ENCODE data around the gene TMEM30B. TPM values are rescaled to one million over a fixed set of nuclear protein-coding genes. Genes with fewer than 3 reads are reported as not detected.

Gene TMEM30B
- polyA plus RNA-seq, 1 donor: 1.2 TPM

DNA sequence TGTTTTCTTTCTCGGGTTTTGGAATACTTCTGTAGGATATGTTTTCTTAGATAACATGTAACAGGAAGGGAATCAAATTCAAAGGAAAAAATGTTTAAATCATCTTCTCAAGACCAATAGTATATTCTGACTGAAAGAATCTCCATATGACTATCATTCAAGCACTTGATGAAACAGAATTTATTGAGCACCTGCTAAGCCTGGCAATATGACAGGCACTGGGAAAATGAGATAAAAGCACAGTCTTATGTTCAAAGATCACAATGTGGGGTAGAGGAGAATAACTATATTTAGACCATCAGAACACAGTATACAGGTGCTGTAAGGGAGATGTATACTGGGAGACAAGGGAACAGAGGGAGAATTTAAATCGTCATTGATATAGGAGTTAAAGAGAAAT lies 19.1 kb upstream of the TMEM30B start:
- no peak for DNase-seq (ENCODE audit: low read depth)

DNA sequence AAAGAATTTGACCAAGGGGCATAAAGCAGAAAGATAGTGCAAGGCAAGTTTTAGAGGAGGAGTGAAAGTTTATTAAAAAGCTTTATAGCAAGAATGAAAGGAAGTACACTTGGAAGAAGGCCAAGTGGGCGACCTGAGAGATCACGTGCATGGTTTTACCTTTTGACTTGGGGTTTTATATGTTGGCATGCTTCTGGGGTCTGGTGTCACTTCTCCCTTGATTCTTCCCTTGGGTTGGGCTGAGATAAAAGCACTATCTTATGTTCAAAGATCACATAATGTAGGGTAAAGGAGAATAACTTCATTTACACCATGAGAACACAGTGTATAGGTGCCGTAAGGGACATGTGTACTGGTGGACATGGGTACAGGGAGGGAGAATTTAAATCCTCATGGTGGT lies 17.7 kb upstream of the TMEM30B start:
- no peak for DNase-seq (ENCODE audit: low read depth)

DNA sequence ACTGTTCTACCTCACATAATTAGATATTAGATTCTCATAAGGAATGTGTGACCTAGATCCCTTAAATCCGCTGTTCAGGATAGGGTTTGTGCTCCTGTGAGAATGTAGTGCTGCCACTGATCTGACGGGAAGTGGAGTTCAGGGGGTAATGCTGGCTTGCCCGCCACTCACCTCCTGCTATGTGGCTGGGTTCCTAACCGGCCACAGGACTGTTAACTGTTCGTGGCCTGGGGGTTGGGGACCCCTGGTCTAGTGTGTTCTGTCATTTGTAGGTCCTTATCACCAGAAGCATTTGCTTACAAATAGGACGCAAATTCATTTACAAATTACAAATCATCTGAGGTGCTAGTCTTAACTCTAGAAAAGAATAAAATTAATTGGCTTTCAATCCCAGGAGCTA lies 16.4 kb upstream of the TMEM30B start:
- no peak for DNase-seq (ENCODE audit: low read depth)

DNA sequence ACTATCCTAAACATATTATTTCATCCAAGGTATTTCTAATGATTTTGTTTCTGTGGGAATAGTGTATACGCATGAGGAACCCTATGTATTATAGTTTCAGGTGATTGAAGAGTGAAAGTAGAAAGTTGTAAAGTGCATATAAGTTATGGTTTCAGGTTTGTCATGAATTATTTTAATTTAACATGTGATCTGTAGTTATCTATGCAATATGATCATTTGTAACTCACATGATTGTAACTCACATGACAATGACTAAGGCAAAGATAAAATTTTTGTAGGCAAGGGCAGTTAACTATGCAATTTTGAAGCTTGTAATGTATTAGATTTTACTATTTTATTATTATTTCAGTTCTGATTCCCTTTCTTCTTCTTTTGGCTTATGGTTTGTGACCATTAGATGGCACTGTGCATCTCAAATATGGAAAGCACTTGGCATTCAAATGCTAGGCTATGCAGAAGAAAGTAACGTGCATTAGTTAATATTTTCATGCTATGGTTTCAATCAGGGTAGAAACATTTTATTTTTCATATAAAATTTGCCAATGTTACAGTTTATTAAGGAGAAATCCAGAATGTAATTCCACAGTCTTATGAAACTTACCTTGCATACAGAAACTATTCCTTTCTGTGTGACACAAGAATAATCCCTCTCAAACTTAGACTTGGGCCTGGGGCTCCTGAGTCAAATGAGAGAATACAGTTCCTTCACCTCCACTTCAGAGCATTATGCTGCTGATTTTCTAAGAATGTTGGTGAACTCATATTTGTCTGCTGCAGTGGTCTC lies 15.8 kb upstream of the TMEM30B start:
- DNase-seq (ENCODE audit: low read depth): no peak

DNA sequence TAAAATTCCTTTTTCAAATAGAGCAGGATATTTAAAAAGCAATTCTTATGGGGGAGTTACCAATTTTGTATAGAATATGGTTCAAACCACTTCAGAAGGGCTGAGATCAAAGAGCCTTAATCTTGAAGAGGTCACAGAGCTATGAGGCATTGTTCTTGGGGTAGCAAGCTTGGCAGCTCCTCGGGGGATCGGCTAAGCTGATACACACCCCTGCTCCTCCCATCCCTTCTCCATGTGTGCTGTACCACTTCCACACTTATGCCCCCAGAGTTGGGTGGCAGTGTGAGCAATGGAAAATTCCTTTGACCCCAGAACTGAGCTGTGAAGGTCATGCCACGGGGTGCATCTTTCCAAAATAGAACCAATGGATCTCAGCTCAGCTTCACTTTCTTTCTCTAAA lies 15.0 kb upstream of the TMEM30B start:
- DNase-seq (ENCODE audit: low read depth): no peak

DNA sequence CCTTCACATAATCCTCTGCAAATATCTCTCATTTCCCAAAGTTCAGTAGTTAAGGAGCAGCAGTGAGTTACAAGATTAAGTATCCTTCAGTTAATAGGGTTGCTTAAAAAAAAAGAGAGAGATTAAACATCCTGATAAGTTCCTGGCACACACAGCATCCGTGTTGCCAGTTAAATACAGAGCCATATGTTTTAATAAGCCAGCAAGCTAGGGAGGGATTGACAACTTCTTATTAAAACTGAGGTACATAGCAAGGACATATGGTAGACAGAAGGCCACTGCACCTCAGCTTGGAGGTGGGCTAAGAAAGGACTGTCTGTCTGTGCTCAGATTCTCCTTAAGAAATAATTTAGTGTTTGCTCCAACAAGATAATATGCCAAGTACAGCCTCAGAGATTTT lies 9.6 kb upstream of the TMEM30B start:
- no peak for DNase-seq (ENCODE audit: low read depth)

- no peak for DNase-seq (ENCODE audit: low read depth)
Observed at GRCh38 chr14:61288720-61289119, 7.6 kb upstream of the TMEM30B start.

- DNase-seq (ENCODE audit: low read depth): no peak
Observed at GRCh38 chr14:61288228-61288627, 7.1 kb upstream of the TMEM30B start.

DNA sequence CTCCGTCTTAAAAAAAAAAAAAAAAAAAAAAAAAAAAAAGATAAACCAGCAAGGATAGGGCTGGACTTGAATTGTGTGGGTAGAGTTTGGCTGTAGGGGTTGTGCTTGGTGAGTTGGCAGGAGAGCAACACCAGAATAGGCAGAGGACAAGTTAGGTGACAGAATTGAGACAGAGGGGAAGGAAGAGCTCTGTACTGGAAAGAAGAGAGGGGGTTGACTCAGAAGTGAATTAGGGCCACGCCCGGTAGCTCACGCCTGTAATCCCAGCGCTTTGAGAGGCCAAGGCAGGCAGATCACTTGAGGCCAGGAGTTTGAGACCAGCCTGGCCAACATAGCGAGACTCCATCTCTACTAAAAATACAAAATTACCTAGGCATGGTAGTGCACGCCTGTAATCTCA lies 6.1 kb upstream of the TMEM30B start:
- no peak for DNase-seq (ENCODE audit: low read depth)

- DNase-seq (ENCODE audit: low read depth): no peak
Observed at GRCh38 chr14:61285364-61285763, 4.2 kb upstream of the TMEM30B start.

- DNase-seq (ENCODE audit: low read depth): no peak
Observed at GRCh38 chr14:61284001-61284400, 2.9 kb upstream of the TMEM30B start.

GRCh38 chr14:61282746-61283145 lies 1.6 kb upstream of the TMEM30B start:
- DNase-seq (ENCODE audit: low read depth): no peak

- peak; percentile 83 for DNase-seq (ENCODE audit: low read depth)
Observed at GRCh38 chr14:61281948-61282275, 774 bp upstream of the TMEM30B start.

GRCh38 chr14:61280526-61281185 lies 482 bp downstream of the TMEM30B start:
- no peak for DNase-seq (ENCODE audit: low read depth)

GRCh38 chr14:61280092-61280525 lies 1.0 kb downstream of the TMEM30B start:
- DNase-seq (ENCODE audit: low read depth): no peak

DNA sequence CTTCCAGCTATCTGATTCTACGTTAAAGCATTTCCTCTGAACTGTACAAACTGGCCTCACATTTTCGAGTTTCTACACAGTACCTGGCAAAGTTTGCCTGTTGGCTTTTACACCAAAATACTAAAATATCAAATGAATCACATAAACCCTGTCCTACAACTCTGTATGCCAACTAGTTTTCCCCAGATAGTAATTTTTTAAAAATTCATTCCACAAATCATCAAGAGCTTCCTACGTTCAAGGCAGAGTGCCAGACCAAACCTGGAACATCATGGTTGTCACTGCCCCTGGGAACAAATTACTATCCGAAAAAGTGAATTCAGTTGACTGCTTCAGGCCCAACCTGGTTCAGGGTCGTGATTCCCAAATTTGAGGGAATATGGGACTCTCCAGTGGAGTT lies 2.1 kb downstream of the TMEM30B start:
- DNase-seq (ENCODE audit: low read depth): no peak

GRCh38 chr14:61277784-61278183 lies 3.4 kb downstream of the TMEM30B start:
- no peak for DNase-seq (ENCODE audit: low read depth)

- no peak for DNase-seq (ENCODE audit: low read depth)
Observed at GRCh38 chr14:61277232-61277631, 3.9 kb downstream of the TMEM30B start.

- no peak for DNase-seq (ENCODE audit: low read depth)
Observed at GRCh38 chr14:61271552-61271951, 9.6 kb downstream of the TMEM30B start.

GRCh38 chr14:61270714-61271113 lies 10.4 kb downstream of the TMEM30B start:
- DNase-seq (ENCODE audit: low read depth): no peak

DNA sequence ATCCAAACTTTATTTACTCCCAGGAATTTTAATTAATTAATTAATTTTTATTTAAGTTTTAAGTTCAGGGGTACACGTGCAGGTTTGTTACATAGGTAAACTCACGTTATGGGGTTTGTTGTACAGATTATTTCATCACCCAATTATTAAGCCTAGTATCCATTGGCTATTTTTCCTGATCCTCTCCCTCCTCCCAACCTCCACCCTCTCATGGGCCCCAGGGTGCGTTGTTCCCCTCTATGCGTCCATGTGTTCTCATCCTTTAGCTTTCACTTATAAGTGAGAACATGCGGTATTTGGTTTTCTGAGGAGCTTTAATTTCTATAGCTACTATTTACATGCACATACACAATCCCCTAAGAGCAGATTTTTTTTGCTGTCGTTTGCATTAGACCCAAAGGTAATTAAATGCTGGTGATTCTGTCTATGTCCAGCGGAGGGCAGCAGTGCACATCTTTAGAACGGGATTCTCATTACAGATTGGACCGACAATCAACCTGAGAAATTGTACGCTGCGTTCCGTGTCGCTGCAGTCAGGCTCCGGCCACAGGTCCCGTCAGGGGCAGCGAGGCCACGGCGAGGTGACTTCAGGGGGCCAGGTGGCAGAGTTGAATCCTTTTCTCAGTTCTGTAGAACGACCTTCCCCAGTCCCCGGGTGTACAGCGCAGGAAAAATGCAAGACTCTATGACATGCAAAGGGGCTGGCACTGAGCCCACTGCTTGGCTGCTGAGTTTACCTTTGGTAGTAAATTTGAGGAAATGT lies 11.6 kb downstream of the TMEM30B start:
- DNase-seq (ENCODE audit: low read depth): peak; percentile 69

DNA sequence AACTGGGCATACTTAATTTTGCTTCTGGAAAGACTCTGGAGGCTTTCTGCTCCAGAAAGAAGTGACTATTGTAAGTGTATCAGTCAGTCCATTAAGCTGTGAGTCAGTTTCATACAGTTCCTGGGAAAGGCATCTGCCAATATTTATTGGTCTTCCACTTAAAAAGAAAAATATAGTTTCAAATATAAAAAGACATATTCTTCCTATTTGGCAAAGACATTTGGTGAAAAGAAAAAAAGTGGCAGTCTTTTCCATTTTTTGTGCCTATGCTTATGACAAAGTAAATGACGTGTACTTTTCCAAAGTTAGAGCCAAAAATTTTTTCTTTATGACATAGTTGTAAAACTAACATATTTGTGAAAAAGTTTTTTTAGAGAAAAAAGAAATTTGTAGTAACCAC lies 12.3 kb downstream of the TMEM30B start:
- peak; percentile 53 for DNase-seq (ENCODE audit: low read depth)

Measured in forelimb muscle (tissue), 1 donor.